ENCODE measurements around the gene DLG1.
"Not testable (repeated sequence)": the region's sequence is repeated elsewhere in the genome, so short reads cannot be mapped to it uniquely, and the experiment has no call there.

Gene DLG1

DNA sequence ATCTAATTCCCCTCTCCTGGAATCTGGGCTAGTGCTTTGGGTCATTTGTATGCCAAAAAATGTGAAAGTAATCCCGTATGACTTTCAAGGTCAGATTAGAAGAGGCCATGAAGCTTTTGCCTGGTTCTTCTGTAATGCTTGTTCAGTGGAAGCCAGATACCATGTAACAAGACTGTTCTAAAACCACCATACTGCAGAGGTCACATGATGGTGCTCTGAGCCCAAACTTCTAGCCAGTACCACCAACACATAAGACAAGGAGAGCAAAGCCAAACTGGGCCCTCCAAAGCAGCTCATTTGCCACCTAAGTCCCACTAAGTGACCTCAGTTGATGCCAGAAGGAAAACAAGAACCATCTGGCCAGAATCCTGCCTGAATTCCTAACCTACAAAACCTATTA is 204.5 kb downstream of the DLG1 start:
- DNase-seq (ENCODE audit: low read depth), result no peak

DNA sequence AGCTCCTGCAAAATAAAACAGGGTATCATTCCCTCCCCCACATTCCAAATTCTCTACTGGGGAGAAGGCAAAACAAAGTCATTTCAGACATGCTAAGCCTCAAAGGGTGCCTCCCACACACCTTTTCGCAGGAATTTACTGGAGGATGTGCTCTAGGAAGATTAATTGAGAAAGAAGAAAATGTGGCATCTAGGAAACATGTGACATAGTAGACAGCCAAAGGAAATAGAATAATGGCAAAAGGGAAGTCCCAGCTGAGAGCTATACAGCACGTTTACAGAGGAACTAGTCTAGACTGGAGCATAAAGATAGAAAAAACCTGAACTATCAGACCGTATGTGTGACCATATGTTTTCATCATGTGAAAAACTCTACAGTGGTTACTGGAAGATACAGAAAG is 210.0 kb downstream of the DLG1 start:
- no peak for DNase-seq (ENCODE audit: low read depth)

DNA sequence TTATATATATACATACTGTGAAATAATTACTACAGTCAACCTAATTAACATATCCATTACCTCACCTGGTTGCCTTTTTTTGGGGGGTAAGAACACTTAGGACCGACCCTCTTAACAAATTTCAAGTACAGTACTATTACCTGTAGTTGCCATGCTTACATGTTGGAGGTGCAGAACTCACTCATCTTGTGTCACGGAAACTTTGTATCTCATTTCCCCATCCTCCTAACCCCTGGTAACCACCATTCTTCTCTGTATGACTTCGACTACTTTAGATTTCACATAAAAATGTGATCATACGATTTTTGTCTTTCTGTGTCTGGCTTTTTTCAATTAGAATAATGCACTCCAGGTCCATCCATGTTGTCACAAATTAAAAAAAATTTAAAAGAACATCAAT is 213.3 kb downstream of the DLG1 start:
- DNase-seq (ENCODE audit: low read depth), result no peak

DNA sequence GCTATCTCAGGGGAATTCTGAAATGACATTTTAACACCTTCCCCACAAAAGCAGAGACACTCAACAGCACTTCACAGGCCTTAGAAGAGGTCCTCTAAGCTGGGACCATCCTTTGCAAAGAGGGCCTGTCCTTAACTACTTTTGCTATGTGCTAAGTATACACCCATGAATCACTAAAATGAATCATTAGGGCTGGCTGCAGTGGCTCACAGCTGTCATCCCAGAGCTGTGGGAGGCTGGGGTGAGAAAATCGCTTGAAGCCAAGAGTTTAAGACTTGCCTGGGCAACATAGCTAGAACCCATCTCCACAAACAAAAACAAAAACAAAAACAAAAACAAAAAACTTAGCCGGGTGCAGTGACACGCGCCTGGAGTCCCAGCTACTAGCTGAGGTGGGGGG is 214.9 kb downstream of the DLG1 start:
- peak; percentile 86 for DNase-seq (ENCODE audit: low read depth)

DNA sequence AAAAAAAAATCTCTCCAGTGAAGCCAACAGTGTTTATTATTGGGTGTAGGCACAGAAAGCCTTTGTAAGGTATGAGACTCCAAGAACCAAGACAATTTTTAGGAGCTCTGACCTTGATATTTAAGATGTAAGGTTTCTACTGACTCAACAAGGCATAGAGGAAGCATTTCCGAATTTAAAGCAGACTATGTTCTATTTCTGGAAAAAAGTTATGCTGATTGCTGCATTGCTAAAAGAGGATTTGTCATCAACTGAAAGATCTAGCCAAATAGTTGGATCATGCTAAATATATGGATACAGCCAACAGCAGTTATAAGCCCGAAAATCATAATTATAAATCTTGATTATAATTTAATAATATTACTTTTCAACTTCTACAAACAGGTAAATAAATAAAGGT is 215.5 kb downstream of the DLG1 start:
- DNase-seq (ENCODE audit: low read depth), result peak; percentile 47

DNA sequence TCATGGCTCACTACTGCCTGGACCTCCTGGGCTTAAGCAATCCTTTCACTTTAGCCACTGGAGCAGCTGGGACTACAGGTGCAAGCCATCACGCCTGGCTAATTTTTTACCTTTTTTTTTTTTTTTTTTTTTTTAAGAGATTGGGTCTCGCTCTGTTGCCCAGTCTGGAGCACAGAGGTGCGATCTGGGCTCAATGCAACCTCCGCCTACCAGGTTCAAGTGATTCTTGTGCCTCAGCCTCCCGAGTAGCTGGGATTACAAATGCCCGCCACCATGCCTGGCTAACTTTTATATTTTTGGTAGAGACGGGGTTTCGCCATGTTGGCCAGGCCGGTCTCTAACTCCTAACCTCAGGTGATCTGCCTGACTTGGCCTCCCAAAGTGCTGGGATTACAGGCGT is 218.1 kb downstream of the DLG1 start:
- no peak for DNase-seq (ENCODE audit: low read depth)

DNA sequence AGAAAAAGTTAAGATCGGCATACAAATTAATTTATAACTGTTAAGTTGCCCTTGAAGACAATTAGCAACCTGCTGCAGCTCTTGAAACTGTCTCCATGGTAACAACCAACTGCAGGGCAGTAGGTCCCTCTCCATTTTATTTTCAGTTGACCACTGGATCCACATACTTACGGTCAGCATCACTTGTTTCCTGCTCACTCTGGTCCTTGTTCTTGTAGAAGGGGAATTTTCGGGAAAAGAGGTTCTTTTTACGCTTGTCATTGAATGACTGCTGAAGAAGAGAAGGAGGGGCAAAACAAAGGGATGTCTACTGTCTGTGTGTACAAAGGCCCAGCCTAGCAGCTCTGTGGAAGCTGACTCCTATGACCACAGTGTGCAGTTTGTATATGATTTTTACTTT is 222.0 kb downstream of the DLG1 start:
- DNase-seq (ENCODE audit: low read depth), result no peak

DNA sequence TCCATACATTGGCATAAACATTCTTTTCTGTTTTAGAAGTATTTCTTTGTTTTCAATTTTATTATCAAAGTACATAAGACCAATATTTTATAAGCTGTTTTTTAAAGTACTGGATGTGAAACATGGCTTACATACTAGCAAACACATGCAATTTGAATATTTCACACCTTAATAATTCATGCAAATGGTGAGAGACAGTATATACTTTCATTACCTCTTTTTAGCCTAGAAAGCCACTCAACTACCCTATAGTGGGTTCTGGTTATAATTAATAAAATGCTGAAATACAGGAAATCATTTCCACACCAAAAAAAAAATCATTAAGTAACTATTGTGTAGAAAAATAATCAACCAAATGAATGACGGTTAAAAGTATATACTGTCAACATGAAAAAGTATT is 230.3 kb downstream of the DLG1 start:
- DNase-seq (ENCODE audit: low read depth), result no peak

DNA sequence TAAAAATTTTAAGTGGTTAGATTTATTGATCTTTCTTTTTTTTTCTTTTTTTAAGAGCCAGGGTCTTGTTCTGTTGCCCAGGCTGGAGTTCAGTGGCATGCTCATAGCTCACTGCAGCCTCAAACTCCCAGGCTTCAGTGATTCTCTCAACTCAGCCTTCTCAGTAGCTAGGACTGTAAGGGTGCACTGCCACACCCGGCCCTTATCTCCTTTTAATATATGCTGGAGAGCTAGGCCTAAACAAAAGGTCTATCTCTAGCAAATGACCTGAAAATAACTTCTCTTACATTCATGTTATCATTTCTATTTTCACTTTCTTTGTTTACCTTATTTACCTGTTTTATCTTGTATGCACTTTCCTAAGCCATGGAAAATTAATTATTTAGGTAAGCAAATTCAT is 233.6 kb downstream of the DLG1 start:
- no peak for DNase-seq (ENCODE audit: low read depth)

DNA sequence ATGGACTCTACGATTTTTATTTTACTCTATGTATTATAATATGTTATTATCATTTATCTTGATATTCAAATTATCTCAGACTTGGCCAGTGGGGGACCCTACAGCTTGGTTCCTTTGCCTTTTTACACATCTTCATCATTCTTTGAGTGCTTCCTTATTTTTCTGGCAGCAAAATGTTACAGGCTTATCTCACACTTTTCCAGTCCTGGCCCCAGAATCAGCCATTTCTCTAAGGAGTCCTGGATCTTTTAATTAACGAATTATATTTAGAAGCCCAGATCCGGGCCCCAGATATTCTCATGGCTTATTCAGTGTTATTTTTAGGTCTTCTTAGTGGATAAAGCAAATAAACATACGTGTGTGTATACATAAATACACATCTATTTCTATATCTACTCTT is 236.0 kb downstream of the DLG1 start:
- DNase-seq (ENCODE audit: low read depth), result no peak

DNA sequence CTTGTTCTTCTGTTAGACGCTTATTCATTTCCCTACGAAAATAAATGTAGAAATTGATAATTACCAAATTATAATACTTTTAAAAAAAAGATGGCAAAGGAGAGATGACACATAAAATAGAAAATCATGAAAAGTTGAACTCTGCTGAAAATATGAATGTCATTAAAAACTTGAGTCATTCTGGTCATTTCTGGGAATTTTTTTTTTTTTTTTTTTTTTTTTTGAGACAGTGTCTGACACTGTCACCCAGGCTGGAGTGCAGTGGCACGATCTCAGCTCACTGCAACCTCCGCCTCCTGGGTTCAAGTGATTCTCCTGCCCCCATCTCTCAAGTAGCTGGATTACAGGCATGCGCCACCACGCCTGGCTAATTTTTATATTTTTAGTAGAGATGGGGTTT is 246.8 kb downstream of the DLG1 start:
- not testable (repeated sequence) for DNase-seq (ENCODE audit: low read depth)

DNA sequence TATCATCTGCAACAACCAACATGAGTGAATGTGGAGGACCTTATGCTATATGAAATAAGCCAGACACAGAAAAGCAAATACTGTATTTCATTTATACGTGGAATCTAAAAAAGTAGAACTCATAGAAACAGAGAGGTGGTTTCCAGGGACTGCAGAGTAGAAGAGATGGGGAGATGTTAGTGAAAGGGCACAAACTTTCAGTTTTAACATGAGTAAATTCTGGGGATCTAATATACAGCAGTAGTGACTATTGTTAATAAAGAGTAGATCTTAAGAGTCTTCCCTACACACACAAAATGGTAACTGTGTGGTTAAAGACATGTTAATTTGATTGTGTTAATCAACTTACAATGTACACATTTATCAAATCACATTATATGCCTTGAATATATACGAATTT is 247.9 kb downstream of the DLG1 start:
- DNase-seq (ENCODE audit: low read depth), result no peak

DNA sequence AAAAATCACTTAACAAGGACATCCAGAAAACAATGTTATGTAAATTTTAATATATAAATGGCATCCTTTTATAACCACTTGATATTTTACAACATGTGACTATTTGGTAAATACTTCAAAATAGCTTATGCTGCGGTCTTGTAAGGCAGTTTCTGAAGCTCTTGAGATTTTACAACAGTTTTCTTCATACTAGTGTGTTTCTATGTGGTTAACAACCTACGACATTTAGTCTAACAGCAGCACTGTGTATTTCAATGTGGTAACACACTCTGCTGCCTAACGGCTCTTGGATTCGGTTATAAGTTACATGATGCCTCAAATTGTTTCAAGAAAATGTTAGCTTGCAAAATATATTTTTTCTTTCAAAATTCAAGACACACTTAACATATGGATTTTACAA is 255.9 kb downstream of the DLG1 start:
- DNase-seq (ENCODE audit: low read depth), result no peak

DNA sequence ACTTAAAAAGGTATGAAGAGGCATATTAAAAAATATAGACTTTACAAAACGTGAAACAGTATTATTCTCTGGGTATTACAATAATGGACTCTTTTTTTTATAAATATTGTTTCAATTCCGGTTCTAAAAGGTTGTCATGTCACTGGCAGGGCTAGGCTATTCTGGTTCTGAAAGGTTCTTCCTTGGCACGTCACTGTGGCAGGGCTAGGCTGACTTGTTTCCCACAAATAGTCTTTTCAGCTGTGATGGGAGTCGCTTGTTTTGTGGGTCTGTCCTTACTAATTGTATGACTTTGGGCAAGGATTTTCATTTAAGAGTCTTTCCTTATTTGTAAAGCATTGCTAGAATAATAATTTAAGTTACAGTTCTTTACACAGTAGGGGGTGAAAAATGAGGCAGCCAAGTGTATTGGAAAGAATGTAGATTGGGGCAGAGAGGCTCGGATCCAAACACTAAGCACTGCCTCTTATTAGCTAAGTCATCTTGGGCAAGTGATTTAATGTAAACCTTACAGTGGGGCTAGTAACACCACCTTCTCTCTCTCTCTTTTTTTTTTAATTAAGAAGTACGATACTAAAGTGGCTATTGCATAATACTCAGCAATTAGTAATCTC is 256.4 kb downstream of the DLG1 start:
- no peak for DNase-seq (ENCODE audit: low read depth)

DNA sequence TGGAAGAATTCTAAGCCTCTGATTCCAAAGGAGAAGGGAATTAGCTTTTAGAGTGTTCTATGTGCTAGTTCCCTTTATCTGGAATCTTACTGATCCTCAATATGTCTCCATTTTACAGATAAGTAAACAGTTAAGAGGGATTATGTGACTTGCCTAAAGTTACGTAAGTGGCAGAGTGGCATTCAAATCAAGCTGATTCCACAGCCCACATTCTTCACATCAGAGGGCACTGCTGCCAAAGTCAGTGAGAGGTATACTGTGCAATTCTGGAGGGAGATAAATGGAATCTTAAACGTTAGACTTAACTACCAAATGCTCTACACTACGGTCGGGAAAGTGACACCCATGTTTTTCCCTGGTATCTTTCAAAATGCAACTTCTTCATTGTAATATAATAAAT is 257.8 kb downstream of the DLG1 start:
- DNase-seq (ENCODE audit: low read depth), result no peak

DNA sequence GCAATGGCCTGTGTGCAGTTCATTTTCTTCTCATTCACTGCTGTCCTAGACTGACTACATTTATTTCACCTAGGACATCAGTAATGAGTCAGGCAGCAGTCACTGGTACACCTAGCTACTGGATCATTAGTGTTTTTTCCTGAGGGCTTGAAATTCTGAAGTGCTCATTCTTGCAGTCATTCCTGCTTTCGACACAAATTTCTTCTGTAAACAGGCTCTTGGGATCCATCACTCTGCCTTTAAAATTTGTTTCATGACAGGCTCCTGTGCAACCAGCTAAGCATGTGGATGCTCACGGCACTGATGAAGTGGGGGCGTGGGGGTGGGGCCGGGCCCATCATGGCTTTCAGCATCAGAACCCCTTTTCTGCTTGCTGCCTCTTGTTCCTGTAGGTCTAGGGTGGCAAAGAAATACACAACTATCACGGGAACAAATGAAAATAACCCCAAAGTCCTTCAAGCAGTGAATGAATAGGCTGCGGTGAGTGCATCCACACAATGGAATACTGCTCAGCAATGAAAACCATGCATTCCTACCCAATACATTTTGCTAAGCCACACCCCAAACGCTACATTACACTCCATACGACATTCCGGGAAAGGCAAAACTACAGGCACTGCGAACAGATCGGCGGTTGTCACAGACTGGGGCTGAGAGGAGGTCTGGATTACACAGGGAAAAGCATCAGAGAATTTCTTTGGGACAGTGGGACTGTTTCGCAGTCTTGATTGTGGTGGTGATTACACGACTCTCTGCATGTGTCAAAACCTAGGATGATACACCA is 259.5 kb downstream of the DLG1 start:
- no peak for DNase-seq (ENCODE audit: low read depth)

DNA sequence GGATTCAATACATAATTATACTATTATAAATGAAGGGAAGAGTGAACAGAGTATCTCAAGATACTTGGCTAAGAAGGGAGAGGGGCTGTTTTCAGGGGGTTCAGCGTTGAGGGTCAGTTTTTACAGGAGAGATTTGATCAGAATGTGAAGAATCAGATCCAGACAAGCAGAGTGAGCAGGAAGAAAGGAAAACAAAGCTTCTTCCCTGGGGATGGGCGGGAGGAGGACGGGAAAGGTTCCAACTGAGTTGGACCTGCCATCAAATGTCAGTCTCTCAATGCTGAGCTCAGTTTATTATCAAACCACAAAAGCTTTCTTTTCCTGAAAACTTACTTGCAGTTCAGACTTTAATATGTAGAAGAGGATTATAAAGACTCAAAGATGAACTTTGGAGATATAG is 262.8 kb downstream of the DLG1 start:
- DNase-seq (ENCODE audit: low read depth), result no peak

DNA sequence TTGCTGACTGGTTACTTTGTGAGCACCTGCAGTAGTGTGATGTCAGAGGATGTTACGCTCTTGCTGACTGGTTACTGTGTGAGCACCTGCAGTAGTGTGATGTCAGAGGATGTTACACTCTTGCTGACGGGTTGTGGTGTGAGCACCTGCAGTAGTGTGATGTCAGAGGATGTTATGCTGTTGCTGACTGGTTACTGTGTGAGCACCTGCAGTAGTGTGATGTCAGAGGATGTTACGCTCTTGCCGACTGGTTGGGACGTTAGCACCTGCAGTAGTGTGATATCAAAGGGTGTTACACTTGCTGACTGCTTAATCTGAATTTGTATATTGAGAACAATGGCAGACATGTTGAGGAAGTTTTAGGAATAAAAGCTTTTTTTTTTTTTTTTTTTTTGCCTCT is 263.6 kb downstream of the DLG1 start:
- not testable (repeated sequence) for DNase-seq (ENCODE audit: low read depth)

DNA sequence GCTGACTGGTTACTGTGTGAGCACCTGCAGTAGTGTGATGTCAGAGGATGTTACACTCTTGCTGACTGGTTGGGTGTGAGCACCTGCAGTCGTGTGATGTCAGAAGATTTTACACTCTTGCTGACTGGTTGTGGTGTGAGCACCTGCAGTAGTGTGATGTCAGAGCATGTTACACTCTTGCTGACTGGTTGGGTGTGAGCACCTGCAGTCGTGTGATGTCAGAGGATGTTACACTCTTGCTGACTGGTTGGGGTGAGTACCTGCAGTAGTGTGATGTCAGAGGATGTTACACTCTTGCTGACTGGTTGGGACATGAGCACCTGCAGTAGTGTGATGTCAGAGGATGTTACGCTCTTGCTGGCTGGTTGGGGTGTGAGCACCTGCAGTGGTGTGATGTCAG is 264.6 kb downstream of the DLG1 start:
- DNase-seq (ENCODE audit: low read depth), result not testable (repeated sequence)

DNA sequence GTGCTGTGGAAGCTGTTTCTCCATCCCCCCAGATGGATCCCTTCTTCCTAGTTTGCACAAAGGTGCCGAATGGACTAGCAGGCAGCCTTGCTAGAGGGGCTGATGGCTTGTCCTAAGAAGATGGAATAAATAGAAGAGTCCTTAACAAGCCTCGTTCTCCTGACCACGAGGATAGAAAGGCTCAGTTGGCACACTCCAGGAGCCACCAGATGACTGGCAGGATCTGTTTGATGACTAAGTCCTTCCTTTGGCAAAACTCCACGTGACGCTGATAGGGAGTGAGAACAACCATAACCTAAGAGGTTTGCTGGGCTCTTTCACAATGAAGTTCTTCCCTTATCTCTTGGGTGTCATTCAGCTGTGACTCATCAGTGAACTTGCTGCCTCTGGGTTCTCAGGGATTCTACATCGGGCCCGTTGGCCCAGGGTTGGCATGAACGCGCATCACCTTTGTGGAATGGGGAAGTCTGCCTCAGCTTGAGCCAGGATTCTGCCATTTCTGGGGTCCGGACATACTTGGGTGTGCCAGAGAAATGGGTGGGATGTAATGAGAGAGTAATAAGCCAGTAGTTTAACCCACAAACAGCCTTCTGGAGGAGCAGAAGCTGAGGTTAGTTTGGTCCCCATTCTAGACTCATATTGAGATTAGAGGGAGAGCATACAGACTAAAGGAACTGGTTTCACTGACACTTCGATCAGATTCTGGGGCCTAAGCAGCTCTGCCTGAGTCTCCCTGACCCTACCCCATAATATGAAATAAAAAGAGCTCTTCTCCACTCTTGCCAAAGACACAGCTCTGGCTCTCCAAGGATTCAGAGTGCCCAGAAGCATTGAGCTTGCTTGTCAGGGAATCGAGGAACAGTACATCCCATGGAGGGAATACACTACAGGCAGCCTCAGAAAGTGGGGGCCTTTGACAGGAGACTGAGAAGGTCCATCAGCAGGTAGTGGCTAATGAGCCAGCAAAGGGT is 266.8 kb downstream of the DLG1 start:
- peak; percentile 99 for DNase-seq (ENCODE audit: low read depth)

DNA sequence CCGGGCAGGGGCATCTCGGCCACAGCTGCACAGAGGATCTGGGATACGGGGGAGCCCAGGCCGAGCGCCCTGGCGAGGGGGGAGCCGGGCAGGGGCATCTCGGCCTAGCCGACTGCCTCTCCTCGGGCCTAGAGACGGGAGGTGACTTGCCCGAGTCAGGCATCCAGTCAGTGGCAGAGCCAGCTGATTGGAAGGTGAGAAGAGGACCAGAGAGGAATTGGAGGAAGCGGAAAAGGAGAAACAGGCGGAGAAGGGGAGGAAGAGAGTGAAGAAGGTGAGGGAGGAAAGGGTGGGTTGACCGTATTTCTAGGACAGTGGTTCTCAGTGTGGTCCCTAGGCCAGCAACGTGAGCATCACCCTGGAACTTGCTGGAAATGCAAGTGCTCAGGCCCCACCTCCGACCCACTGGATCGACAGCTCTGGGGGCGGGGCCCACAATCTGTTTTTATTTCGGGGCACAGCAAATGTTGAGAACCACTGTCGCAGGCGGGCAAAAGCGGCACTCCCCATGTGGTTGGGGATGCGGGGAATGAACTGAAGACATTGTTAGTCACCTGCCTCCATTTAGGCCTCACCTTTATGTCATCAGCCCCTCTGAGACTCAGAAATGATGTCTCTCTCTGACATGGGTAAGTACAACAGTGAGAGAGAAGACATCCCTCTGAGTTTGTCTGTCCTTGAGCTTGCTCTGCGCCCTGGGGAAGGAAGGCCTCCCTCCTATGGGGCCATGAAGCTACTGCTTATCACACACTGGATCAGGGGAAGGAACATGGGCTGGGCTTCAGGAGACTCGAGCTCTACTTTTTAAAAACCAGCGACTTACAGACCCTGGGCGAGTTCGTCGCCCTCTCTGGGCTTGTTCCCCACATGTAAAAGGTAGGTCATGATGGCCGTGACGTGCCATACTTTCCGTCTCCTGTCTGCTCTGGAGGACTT is 267.8 kb downstream of the DLG1 start:
- DNase-seq (ENCODE audit: low read depth), result no peak
